Neutrophil (primary cell): Measurements from ENCODE around the gene ZNF177.
"Not testable (repeated sequence)": the region's sequence is repeated elsewhere in the genome, so short reads cannot be mapped to it uniquely, and the experiment has no call there.

Source experiments
- H3K27ac ChIP-seq: fragments of 200-600 bp; sonication (generic); 2 replicates; pipeline ENCODE4 v1.5.1; 2016; ENCODE audit warnings: mild to moderate bottlenecking, moderate library complexity
- H3K27me3 ChIP-seq: fragments of 200-600 bp; sonication (generic); 2 replicates; pipeline ENCODE4 v1.6.0; 2016; ENCODE audit warnings: mild to moderate bottlenecking
- H3K36me3 ChIP-seq: fragments of 200-600 bp; sonication (generic); 2 replicates; pipeline ENCODE4 v1.5.1; 2017
- H3K4me1 ChIP-seq, 2 experiments: fragments of 200-600 bp in 1 of 2; sonication (generic) in 1 of 2; 1 replicate in 1 of 2; 2 replicates in 1 of 2; pipeline versions ENCODE4 v1.5.1 to v1.6.1; 2013 to 2016; ENCODE audit warnings: low read depth in 1 of 2, low read length in 1 of 2, mild to moderate bottlenecking in 1 of 2, moderate library complexity in 1 of 2; ENCODE audit not compliant: control insufficient read depth in 1 of 2, insufficient read depth in 1 of 2
- H3K4me3 ChIP-seq, 2 experiments: fragments of 200-600 bp in 1 of 2; sonication (generic) in 1 of 2; 1 replicate in 1 of 2; 2 replicates in 1 of 2; pipeline ENCODE4 v1.5.1; 2013 to 2016; ENCODE audit warnings: low read depth in 1 of 2, low read length in 1 of 2, mild to moderate bottlenecking in 1 of 2, moderate library complexity in 1 of 2
- H3K9me3 ChIP-seq: fragments of 200-600 bp; sonication (generic); 2 replicates; pipeline ENCODE4 v1.5.1; 2016
- CTCF ChIP-seq: fragments of 200-600 bp; sonication (generic); IDR thresholded peaks from 2 replicates; pipeline ENCODE4 v1.5.1; 2016; ENCODE audit warnings: antibody characterized with exemption

The ZNF177 gene

GRCh38 chr19:9362905-9363304 lies at the start of gene ZNF177:
Gene ZNF177 (plus strand): TSS chr19:9363013. CDS start chr19:9378312, 15,299 bp downstream.
- Histone ChIP-seq H3K36me3 (no peaks in the 10 kb centered on the region), H3K9me3 (peaks cover 12% of the 10 kb centered on the region), H3K4me1 (no peaks in the 10 kb centered on the region), H3K4me3 (no peak within 1 kb of the TSS), H3K27me3 (peaks cover 23% of the 10 kb centered on the region), H3K27ac (no peak within 1 kb of the TSS)
- TF ChIP-seq CTCF = no peak

- Histone ChIP-seq H3K4me1 (peaks cover 7 to 11% of the 10 kb centered on the region in 2 experiments), H3K9me3 (peaks cover 4% of the 10 kb centered on the region), H3K27me3 (no peaks in the 10 kb centered on the region), H3K4me3 (no peak overlapping the region), H3K27ac (no peak overlapping the region), H3K36me3 (no peaks in the 10 kb centered on the region)
- TF ChIP-seq CTCF = no peak
Observed at GRCh38 chr19:9313756-9314155, 49.1 kb upstream of the ZNF177 start.

- Histone ChIP-seq H3K4me1 (peaks cover 6 to 11% of the 10 kb centered on the region in 2 experiments), H3K27ac (no peak overlapping the region), H3K9me3 (peaks cover 7% of the 10 kb centered on the region), H3K27me3 (no peaks in the 10 kb centered on the region), H3K36me3 (no peaks in the 10 kb centered on the region), H3K4me3 (no peak overlapping the region)
- no peak for TF ChIP-seq CTCF
Observed at GRCh38 chr19:9321338-9321737, 41.5 kb upstream of the ZNF177 start.

GRCh38 chr19:9321756-9322155 lies 41.1 kb upstream of the ZNF177 start:
- H3K36me3 ChIP-seq = not testable (repeated sequence)

GRCh38 chr19:9322201-9322600 lies 40.6 kb upstream of the ZNF177 start:
- not testable (repeated sequence) for H3K27ac ChIP-seq, H3K36me3 ChIP-seq, H3K9me3 ChIP-seq, H3K4me3 ChIP-seq, H3K27me3 ChIP-seq
- peaks cover 6 to 11% of the 10 kb centered on the region in 2 experiments for H3K4me1 ChIP-seq

More at GRCh38 chr19:9321756-9322155, 41.1 kb upstream of the ZNF177 start:
- H3K27me3 ChIP-seq, H3K27ac ChIP-seq, H3K4me3 ChIP-seq, H3K9me3 ChIP-seq: not testable (repeated sequence)
- peaks cover 6 to 11% of the 10 kb centered on the region in 2 experiments for H3K4me1 ChIP-seq

GRCh38 chr19:9323557-9323918 lies 39.3 kb upstream of the ZNF177 start:
- H3K36me3 ChIP-seq = no peaks in the 10 kb centered on the region
- H3K9me3 ChIP-seq = peaks cover 10% of the 10 kb centered on the region
- no peaks in the 10 kb centered on the region for H3K27me3 ChIP-seq
- H3K4me3 ChIP-seq = peak overlapping the region; percentile 80 to 92
- peaks cover 6 to 11% of the 10 kb centered on the region in 2 experiments for H3K4me1 ChIP-seq
- TF ChIP-seq CTCF = no peak
- H3K27ac ChIP-seq = peak overlapping the region; percentile 89
